Loucy (cell line): Measurements from ENCODE around the gene SCN9A.

ENCODE experiments used
- H2AFZ ChIP-seq: fragments of 200-600 bp; sonication (generic); 2 replicates; pipeline ENCODE4 v1.6.0; 2016; ENCODE audit warnings: antibody characterized with exemption, mild to moderate bottlenecking, low read length, moderate library complexity
- H3F3A ChIP-seq: fragments of 200-600 bp; 2 replicates; pipeline ENCODE4 v1.6.0; 2016; ENCODE audit warnings: antibody characterized with exemption, low read depth, mild to moderate bottlenecking
- H3K27me3 ChIP-seq: fragments of 200-600 bp; sonication (generic); 2 replicates; pipeline ENCODE4 v1.6.1; 2014; ENCODE audit warnings: low read length, mild to moderate bottlenecking; ENCODE audit not compliant: insufficient read depth, poor library complexity, severe bottlenecking
- H3K36me3 ChIP-seq: fragments of 200-600 bp; sonication (generic); 2 replicates; pipeline ENCODE4 v1.6.1; 2016; ENCODE audit warnings: low read length; ENCODE audit not compliant: insufficient read depth
- H3K4me1 ChIP-seq: fragments of 200-600 bp; sonication (generic); 2 replicates; pipeline ENCODE4 v1.5.1; 2014; ENCODE audit warnings: low read length, mild to moderate bottlenecking; ENCODE audit not compliant: insufficient read depth, poor library complexity, severe bottlenecking
- H3K4me2 ChIP-seq: fragments of 200-600 bp; sonication (generic); 2 replicates; pipeline ENCODE4 v1.6.0; 2014; ENCODE audit warnings: antibody characterized with exemption, low read length, low read depth, mild to moderate bottlenecking; ENCODE audit not compliant: poor library complexity, severe bottlenecking
- H3K4me3 ChIP-seq: fragments of 200-600 bp; sonication (generic); 2 replicates; pipeline ENCODE4 v1.5.1; 2014; ENCODE audit warnings: low read length, mild to moderate bottlenecking, mixed read lengths; ENCODE audit not compliant: poor library complexity, severe bottlenecking
- H3K79me2 ChIP-seq: fragments of 200-600 bp; sonication (generic); 2 replicates; pipeline ENCODE4 v1.6.1; 2014; ENCODE audit warnings: low read length; ENCODE audit not compliant: insufficient read depth
- H3K9ac ChIP-seq: fragments of 200-600 bp; sonication (generic); 2 replicates; pipeline ENCODE4 v1.6.0; 2014; ENCODE audit warnings: mild to moderate bottlenecking, low read depth, low read length, moderate library complexity; ENCODE audit not compliant: poor library complexity, severe bottlenecking
- H3K9me2 ChIP-seq: fragments of 200-600 bp; sonication (generic); replicated peaks from 2 replicates; pipeline ENCODE4 v1.6.1; 2016; ENCODE audit warnings: low read depth, low read length, mixed read lengths
- H3K9me3 ChIP-seq: fragments of 200-600 bp; sonication (generic); 2 replicates; pipeline ENCODE4 v1.6.1; 2014; ENCODE audit warnings: mild to moderate bottlenecking, antibody characterized with exemption, low read length, low read depth; ENCODE audit not compliant: insufficient read depth
- H4K20me1 ChIP-seq: fragments of 200-600 bp; sonication (generic); 2 replicates; pipeline ENCODE4 v1.6.0; 2014; ENCODE audit warnings: antibody characterized with exemption, low read length, mild to moderate bottlenecking; ENCODE audit not compliant: insufficient read depth, poor library complexity, severe bottlenecking
- EZH2phosphoT487 ChIP-seq: fragments of 200-600 bp; IDR thresholded peaks from 2 replicates; pipeline ENCODE4 v1.6.1; 2018; ENCODE audit warnings: antibody characterized with exemption, mild to moderate bottlenecking, moderate library complexity, borderline replicate concordance
- TF ChIP-seq, protein P1 (sequence below): fragments of 200-600 bp; sonication (generic); conservative IDR thresholded peaks from 2 replicates; pipeline ENCODE4 v1.5.1; 2014; ENCODE audit warnings: mild to moderate bottlenecking, antibody characterized with exemption, low read length

Gene SCN9A

DNA sequence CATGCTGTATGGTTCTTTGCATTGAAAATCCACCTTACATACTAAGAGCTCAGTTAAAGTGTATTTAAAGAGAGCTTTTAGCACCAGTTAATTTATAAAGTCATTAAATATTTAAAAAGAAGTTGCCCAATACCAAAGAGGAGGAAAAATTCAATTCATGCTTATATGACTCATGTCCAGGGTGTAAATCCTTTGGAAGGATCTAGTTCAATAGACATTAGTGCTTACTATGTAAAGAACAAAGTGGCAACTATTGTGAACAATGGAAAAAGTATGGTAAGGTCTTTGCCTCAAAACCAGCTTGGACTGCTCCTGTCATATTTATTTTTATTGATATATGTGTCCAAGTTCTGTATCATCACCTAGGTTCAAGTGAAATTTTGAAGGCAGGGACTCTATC is 90.5 kb downstream of the SCN9A start:
- no peaks in the 10 kb centered on the region for H3K36me3 ChIP-seq
- TF ChIP-seq, protein P1, sequence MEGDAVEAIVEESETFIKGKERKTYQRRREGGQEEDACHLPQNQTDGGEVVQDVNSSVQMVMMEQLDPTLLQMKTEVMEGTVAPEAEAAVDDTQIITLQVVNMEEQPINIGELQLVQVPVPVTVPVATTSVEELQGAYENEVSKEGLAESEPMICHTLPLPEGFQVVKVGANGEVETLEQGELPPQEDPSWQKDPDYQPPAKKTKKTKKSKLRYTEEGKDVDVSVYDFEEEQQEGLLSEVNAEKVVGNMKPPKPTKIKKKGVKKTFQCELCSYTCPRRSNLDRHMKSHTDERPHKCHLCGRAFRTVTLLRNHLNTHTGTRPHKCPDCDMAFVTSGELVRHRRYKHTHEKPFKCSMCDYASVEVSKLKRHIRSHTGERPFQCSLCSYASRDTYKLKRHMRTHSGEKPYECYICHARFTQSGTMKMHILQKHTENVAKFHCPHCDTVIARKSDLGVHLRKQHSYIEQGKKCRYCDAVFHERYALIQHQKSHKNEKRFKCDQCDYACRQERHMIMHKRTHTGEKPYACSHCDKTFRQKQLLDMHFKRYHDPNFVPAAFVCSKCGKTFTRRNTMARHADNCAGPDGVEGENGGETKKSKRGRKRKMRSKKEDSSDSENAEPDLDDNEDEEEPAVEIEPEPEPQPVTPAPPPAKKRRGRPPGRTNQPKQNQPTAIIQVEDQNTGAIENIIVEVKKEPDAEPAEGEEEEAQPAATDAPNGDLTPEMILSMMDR, result no peak
- TF ChIP-seq EZH2phosphoT487, result no peak

GRCh38 chr2:166284359-166284758 is 91.4 kb downstream of the SCN9A start:
- H3K9me2 ChIP-seq, result no peaks in the 10 kb centered on the region

More for the DNA sequence above, 90.5 kb downstream of the SCN9A start:
- Histone ChIP-seq H3K79me2 (no peaks in the 10 kb centered on the region), H4K20me1 (no peaks in the 10 kb centered on the region), H3K4me3 (no peak overlapping the region), H3K9me2 (no peaks in the 10 kb centered on the region), H3F3A (no peaks in the 10 kb centered on the region), H2AFZ (no peak overlapping the region), H3K9me3 (no peaks in the 10 kb centered on the region), H3K27me3 (no peaks in the 10 kb centered on the region), H3K4me1 (no peaks in the 10 kb centered on the region), H3K4me2 (no peak overlapping the region), H3K9ac (no peak overlapping the region)

DNA sequence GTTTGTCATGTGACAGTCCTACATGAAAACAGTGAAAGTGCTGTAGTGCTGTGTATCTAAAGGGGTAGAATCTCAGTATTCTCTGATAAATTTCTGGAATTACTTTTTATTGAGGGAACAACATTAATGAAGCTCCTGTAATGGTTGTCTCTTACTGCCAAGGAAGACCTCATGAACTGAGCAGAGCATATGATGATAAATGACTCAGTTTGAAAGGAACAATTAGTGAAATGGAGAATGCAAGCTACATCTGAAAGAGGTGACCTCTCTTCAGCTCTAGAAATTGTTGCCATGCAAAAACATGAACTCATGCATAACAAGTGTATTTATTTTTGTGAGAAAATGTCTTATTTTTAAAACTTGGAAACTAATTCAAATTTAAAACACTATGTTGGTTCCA is 93.6 kb downstream of the SCN9A start:
- no peaks in the 10 kb centered on the region for H3F3A ChIP-seq
- no peaks in the 10 kb centered on the region for H3K9me3 ChIP-seq
- H4K20me1 ChIP-seq, result no peaks in the 10 kb centered on the region
- no peaks in the 10 kb centered on the region for H3K36me3 ChIP-seq
- H3K27me3 ChIP-seq, result no peaks in the 10 kb centered on the region
- H3K4me1 ChIP-seq, result no peaks in the 10 kb centered on the region
- TF ChIP-seq, protein P1, result no peak
- no peak for TF ChIP-seq EZH2phosphoT487
- no peaks in the 10 kb centered on the region for H3K9me2 ChIP-seq
- H2AFZ ChIP-seq, result no peak overlapping the region
- no peaks in the 10 kb centered on the region for H3K79me2 ChIP-seq
- H3K9ac ChIP-seq, result no peak overlapping the region
- H3K4me3 ChIP-seq, result no peak overlapping the region
- no peak overlapping the region for H3K4me2 ChIP-seq

More at GRCh38 chr2:166284359-166284758, 91.4 kb downstream of the SCN9A start:
- H3K9me3 ChIP-seq, result no peaks in the 10 kb centered on the region
- no peak overlapping the region for H2AFZ ChIP-seq
- TF ChIP-seq EZH2phosphoT487, result no peak
- TF ChIP-seq, protein P1, result no peak
- H3F3A ChIP-seq, result no peaks in the 10 kb centered on the region
- no peaks in the 10 kb centered on the region for H4K20me1 ChIP-seq
- no peak overlapping the region for H3K4me2 ChIP-seq
- H3K36me3 ChIP-seq, result no peaks in the 10 kb centered on the region
- no peaks in the 10 kb centered on the region for H3K4me1 ChIP-seq
- H3K4me3 ChIP-seq, result no peak overlapping the region
- no peaks in the 10 kb centered on the region for H3K79me2 ChIP-seq
- H3K9ac ChIP-seq, result no peak overlapping the region
- no peaks in the 10 kb centered on the region for H3K27me3 ChIP-seq
